Measurements from ENCODE around the gene OIP5. TPM values are rescaled to one million over a fixed set of nuclear protein-coding genes. Genes with fewer than 3 reads are reported as not detected.
"Not testable (repeated sequence)": the region's sequence is repeated elsewhere in the genome, so short reads cannot be mapped to it uniquely, and the experiment has no call there.

The OIP5 gene
- total RNA-seq, 2 donors from 2014 or later, result not detected

- DNase-seq (ENCODE audit: low spot score), result no peak
- no peaks in the 10 kb centered on the region for H3K27me3 ChIP-seq (replicated peaks; ENCODE audit: insufficient read depth)
- H3K36me3 ChIP-seq, result peaks cover 14% of the 10 kb centered on the region
- ATAC-seq (ENCODE audit: insufficient number of reproducible peaks, low FRiP score, low read depth), result no peak
- no peak overlapping the region for H3K4me3 ChIP-seq
- H3K4me1 ChIP-seq (ENCODE audit: control insufficient read depth in 1 of 2, low read depth in 2 of 2), result no peaks in the 10 kb centered on the region
- no peak for TF ChIP-seq CTCF (IDR thresholded peaks at IDR 0.05)
- H3K9me3 ChIP-seq, result no peaks in the 10 kb centered on the region
- no peak overlapping the region for H3K27ac ChIP-seq
These were observed 30.8 kb downstream of the OIP5 start for GRCh38 chr15:41301587-41301986.

- not testable (repeated sequence) for ATAC-seq (ENCODE audit: insufficient number of reproducible peaks, low FRiP score, low read depth); H3K4me3 ChIP-seq; DNase-seq (ENCODE audit: low spot score); H3K27me3 ChIP-seq (replicated peaks; ENCODE audit: insufficient read depth); H3K9me3 ChIP-seq; H3K4me1 ChIP-seq (ENCODE audit: control insufficient read depth in 1 of 2, low read depth in 2 of 2); H3K27ac ChIP-seq
- H3K36me3 ChIP-seq, result peaks cover 14% of the 10 kb centered on the region
These were observed 31.3 kb downstream of the OIP5 start for GRCh38 chr15:41301139-41301538.

- Histone ChIP-seq H3K4me3 (no peak overlapping the region), H3K9me3 (no peaks in the 10 kb centered on the region), H3K4me1 (ENCODE audit: control insufficient read depth in 1 of 2, low read depth in 2 of 2) (peaks cover 0 to 13% of the 10 kb centered on the region in 2 donors), H3K27me3 (replicated peaks; ENCODE audit: insufficient read depth) (no peaks in the 10 kb centered on the region), H3K27ac (no peak overlapping the region), H3K36me3 (peaks cover 7% of the 10 kb centered on the region)
- no peak for DNase-seq (ENCODE audit: low spot score)
- ATAC-seq (ENCODE audit: insufficient number of reproducible peaks, low FRiP score, low read depth), result no peak
- TF ChIP-seq CTCF (IDR thresholded peaks at IDR 0.05), result no peak
These were observed 39.9 kb downstream of the OIP5 start for GRCh38 chr15:41292521-41292920.

- peak overlapping the region in 1 of 2 donors; percentile 10 for H3K27ac ChIP-seq
- no peaks in the 10 kb centered on the region for H3K9me3 ChIP-seq
- H3K27me3 ChIP-seq (replicated peaks; ENCODE audit: insufficient read depth), result no peaks in the 10 kb centered on the region
- DNase-seq (ENCODE audit: low spot score) (no peak), ATAC-seq (ENCODE audit: insufficient number of reproducible peaks, low FRiP score, low read depth) (no peak)
- peaks cover 0 to 27% of the 10 kb centered on the region in 2 donors for H3K4me1 ChIP-seq (ENCODE audit: control insufficient read depth in 1 of 2, low read depth in 2 of 2)
- peaks cover 14% of the 10 kb centered on the region for H3K36me3 ChIP-seq
- H3K4me3 ChIP-seq, result no peak overlapping the region
- no peak for TF ChIP-seq CTCF (IDR thresholded peaks at IDR 0.05)
These were observed 41.2 kb downstream of the OIP5 start for GRCh38 chr15:41291065-41291631.

GRCh38 chr15:41289953-41290352 lies 42.4 kb downstream of the OIP5 start:
- no peak overlapping the region for H3K27ac ChIP-seq
- H3K9me3 ChIP-seq, result no peaks in the 10 kb centered on the region
- no peak for TF ChIP-seq CTCF (IDR thresholded peaks at IDR 0.05)
- DNase-seq (ENCODE audit: low spot score), result no peak
- H3K4me3 ChIP-seq, result no peak overlapping the region
- peaks cover 22% of the 10 kb centered on the region for H3K36me3 ChIP-seq
- H3K4me1 ChIP-seq (ENCODE audit: control insufficient read depth in 1 of 2, low read depth in 2 of 2), result peaks cover 7 to 37% of the 10 kb centered on the region in 2 donors
- no peaks in the 10 kb centered on the region for H3K27me3 ChIP-seq (replicated peaks; ENCODE audit: insufficient read depth)
- no peak for ATAC-seq (ENCODE audit: insufficient number of reproducible peaks, low FRiP score, low read depth)

GRCh38 chr15:41288464-41288863 lies 43.9 kb downstream of the OIP5 start:
- no peak overlapping the region for H3K4me3 ChIP-seq
- ATAC-seq (ENCODE audit: insufficient number of reproducible peaks, low FRiP score, low read depth) (no peak), DNase-seq (ENCODE audit: low spot score) (no peak)
- no peak overlapping the region for H3K27ac ChIP-seq
- H3K9me3 ChIP-seq, result no peaks in the 10 kb centered on the region
- no peaks in the 10 kb centered on the region for H3K27me3 ChIP-seq (replicated peaks; ENCODE audit: insufficient read depth)
- peaks cover 8 to 38% of the 10 kb centered on the region in 2 donors for H3K4me1 ChIP-seq (ENCODE audit: control insufficient read depth in 1 of 2, low read depth in 2 of 2)
- peaks cover 22% of the 10 kb centered on the region for H3K36me3 ChIP-seq
- no peak for TF ChIP-seq CTCF (IDR thresholded peaks at IDR 0.05)

All from thoracic aorta (tissue), 2 donors.